GM18520 (cell line): ENCODE measurements around the gene PHYKPL.

Experiments
- ATAC-seq: cut with Tn5 transposase; IDR thresholded peaks from one replicate; pipeline ENCODE4 v1.9.1; 2021; ENCODE audit not compliant: unreplicated experiment

The PHYKPL gene

DNA sequence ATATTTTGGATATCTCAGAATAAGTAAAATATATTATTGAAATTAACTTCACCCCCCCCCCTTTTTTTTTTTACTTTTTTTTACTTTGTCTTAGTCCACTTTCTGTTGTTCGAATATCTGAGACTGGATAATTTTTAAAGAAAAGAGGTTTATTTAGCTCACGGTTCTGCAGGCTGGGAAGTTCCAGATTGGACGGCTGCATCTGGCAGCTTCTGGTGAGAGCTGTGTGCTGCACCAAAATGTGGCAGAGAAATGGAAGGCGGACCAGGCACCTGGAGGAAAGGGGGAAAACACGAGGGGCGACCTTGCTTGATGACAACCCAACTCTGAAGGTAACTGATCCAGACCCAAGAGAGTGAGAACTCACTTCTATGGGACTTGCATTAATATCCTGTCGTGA, 39.8 kb downstream of the PHYKPL start:
- ATAC-seq = no peak

DNA sequence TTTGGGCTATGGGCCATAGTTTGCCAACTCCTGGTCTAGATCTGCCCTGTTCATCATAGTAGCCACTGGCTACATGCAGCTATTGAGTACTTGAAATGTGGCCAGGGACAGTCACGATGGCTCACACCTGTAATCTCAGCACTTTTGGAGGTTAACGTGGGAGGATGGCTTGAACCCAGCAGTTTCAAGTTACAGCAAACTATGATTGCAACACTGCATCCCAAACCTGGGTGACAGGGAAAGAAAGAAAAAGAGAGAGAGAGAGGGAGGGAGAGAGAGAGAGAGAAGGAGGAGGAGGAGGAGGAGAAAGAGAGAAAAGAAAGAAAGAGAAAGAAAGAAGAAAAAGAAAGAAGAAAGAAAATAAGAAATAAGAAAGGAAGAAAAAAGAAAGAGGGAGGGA, 40.4 kb downstream of the PHYKPL start:
- no peak for ATAC-seq

DNA sequence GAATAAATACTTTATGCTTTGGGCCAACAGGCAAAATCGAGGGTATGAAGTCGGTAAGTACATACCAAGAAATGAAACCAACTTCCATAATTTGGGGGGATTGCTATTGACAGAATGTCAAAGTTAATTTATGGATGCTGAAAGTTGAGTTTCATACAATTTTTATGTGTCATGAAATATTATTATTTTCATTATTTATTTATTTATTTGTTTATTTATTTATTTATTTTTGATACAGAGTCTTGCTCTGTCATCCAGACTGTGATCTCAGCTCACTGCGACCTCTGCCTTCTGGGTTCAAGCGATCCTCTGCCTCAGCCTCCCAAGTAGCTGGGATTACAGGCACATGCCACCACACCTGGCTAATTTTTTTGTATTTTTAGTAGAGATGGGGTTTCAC, 40.9 kb downstream of the PHYKPL start:
- ATAC-seq = no peak

DNA sequence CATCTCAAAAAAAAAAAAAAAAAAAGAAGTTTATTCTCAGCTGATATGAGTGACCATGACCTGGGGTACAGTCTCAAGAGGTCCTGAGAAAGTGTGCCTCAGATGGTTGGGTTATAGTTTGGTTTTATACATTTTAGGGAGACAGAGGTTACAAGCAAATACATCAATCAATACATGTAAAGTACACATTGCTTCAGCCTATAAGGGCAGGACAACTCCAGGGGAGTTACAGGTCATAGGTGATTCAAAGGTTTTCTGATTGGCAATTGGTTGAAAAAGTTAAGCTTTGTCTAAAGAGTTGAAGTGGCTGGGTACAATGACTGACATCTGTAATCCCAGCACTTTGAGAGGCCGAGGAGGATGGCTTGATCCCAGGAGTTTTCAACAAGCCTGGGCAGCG, 43.2 kb downstream of the PHYKPL start:
- no peak for ATAC-seq

DNA sequence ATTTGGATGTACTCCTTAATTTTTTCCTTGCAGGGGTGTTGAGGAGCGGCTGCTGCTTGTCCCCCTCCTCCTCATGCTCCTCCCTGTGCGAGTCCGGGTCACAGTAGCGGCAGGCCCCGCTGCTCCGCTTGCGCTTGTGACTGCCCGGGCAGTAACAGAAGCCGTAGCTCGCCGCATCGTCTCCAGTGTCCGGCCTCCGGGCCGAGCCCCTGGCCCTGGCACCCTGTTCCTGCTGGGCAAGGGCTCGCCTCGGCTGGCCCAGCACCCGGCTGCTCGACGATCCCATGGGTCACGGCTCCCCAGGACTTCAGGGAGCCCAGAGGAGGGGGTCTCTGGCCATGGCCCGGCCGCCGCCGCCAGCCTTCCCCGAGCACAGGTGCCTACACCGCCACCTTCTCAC, 45.6 kb downstream of the PHYKPL start, which contains the start of gene GMCL2:
GMCL2 (minus strand) TSS at position 358 of the 400 bp plus-strand sequence; CDS start at position 286, 72 bp downstream.
- no peak for ATAC-seq

DNA sequence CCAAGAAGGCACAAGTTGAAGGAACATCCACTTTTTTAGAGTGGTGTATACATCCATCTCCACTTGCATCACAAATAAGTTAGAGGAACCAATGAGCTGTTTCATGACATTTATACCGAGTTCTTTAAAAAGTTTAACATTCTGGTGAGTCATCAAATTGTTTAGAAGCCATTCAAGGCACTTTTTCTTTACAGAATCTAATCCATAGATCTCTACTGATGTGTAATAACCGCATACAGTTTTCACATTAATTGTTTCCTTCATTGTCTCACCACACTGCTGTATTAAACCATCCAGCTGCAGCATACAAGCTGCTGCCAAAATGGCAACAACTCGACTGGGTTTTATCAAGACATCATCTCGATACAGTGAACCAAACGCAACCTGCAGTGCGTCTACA, 46.2 kb downstream of the PHYKPL start:
- ATAC-seq = no peak

DNA sequence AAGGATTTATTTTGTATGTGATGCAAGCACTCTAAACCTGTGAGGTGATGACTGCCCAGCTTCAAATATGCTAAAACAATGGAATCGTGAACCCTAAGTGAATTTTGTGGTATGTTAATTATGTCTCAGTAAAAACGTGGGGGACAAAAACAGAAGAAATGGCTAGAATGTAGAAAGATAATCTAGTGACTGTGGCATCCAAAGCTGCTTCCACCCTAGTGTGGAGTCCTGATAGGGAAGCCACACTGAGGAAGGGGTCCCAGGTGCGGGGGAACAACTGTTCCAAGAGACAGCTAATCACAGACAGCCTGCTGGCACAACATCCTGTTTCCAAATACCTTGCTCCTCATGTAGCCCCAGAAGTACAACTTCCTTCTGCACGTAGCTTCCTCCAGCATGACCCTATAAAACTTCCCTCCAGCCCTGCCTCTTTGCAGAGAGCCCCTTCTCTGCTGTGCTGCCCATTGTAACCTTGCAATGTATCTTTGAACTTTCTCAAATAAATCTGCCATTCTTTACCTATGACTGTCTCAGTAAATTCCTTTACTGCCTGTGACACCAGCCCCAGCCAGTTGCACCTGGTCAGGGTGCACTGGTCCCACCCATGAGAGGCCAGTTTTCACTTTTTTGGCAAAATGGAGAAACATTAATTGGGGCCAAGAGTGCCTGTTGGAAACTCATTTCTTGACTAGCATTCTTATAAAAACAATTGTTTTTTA, 50.3 kb downstream of the PHYKPL start:
- ATAC-seq = no peak

DNA sequence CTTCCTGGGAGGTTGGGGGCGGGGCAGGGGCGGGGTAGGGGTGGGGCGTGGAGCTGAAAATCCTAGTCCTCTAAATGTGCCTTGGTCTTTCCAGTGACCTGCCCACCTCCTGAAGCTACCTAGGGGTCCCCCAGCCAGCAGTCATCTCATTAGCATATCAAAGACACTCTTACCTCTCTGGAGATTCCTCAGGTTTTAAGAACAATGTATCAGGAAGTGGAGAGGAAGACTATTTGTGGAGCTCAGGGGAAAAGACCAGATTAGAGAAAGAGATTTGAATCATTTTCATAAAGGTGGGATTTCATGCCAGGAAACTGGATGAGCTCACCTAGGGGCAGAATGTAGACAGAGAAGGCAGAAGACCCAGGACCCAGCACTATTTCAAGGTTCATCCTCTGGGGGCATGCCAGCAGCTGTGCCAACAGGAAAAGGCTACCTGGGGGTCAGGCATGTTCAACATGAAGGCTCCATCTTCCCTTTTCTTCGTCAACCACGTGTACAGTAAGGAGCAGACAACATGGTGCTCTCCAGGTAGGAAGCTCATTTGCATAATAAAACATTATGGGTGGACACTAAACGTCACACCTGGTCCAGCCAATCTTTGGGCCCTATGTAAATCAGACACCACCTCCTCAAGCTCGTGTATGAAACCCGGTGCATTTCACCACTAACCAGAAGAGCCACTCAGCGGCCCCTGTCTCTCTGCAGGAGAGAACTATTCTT, 52.3 kb downstream of the PHYKPL start:
- ATAC-seq = no peak

DNA sequence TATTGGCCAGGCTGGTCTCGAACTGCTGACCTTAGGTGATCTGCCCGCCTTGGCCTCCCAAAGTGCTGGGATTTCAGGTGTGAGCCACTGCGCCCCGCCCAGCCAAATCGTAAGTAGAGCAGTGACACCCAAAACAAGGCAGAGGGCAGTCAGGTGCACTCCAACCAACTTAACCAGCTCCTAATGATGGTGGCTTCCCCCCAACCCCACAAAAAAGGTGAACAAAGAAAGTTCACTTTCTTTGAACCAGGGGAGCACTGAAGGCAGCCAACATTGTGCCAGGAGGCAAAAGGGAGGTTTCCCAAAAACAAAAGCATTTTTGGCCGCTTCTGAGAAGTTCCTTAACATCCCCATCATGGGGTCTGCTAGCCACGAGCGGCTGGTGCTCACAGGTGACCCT, 55.0 kb downstream of the PHYKPL start:
- no peak for ATAC-seq

DNA sequence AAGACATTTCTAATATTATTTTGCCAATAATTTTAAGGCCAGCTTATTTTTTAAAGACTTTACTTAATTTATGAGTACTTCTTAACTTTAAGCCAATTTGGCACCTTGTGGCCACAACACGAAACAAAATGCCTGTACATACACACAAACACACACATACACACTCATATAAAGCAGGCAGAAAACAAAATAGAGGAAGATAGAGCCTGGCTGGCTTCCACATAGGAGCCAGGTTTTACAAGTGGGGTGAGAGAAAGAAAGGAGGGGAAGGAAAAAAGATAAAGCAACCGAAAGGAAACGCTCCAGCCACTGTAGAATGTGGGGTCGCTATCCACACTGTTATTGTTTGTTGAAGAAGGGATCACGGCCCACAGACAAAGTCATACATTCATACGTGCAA, 55.8 kb downstream of the PHYKPL start:
- no peak for ATAC-seq

DNA sequence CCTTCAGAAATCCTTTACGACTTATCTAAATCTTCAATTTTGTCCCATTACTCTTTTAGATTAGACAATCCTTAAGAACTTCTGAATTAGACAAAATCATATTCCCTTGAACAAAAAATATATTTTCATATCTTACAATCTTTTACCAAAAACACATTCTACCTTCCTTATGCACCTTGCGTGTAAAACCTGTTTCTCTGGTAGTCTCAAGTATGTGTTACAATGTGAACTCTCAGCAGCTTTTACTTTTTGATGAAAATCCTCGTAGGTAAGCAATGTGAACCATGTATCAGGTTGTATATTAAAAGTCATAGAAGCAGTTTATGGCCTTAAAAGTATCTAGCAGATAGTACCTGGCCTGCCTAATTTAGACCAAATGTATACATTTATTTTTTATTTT, 58.1 kb downstream of the PHYKPL start:
- no peak for ATAC-seq

DNA sequence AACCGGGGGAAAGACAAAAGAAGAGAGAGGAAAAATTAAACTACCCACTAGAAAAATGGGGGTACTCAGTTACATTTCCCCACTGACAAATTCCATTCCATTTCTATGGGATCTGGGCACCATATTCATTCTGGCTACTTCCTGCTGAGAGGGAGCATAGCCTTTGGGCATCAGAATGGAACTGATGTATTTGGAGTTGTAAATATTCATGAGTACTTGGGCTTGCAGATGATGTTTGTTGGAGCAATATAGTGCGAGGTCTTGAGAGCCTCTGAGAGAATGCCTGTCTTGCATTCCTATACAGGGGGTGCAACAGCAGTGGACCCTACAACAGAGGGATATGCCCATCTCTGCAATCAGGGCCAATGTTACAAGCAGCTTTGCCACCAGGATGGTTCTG, 62.1 kb downstream of the PHYKPL start:
- ATAC-seq = no peak

DNA sequence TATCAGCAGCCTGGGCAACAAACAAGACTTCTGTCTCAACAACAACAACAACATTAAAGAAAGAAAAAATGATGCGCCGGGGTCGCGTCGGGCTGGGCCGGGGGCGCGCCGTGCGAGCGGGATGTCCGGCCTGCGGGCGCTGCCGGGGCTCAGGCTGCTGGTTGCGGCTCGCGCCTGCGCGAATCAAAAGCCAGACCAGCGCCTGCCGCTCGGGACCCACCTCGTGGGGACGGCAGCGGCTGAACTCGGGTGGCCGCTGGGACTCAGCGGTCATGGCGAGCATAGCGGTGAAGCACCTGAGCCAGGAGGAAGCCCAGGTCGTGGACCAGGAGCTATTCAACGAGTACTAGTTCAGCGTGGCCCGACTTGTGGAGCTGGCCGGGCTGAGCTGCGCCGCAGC, 67.0 kb downstream of the PHYKPL start:
- no peak for ATAC-seq

DNA sequence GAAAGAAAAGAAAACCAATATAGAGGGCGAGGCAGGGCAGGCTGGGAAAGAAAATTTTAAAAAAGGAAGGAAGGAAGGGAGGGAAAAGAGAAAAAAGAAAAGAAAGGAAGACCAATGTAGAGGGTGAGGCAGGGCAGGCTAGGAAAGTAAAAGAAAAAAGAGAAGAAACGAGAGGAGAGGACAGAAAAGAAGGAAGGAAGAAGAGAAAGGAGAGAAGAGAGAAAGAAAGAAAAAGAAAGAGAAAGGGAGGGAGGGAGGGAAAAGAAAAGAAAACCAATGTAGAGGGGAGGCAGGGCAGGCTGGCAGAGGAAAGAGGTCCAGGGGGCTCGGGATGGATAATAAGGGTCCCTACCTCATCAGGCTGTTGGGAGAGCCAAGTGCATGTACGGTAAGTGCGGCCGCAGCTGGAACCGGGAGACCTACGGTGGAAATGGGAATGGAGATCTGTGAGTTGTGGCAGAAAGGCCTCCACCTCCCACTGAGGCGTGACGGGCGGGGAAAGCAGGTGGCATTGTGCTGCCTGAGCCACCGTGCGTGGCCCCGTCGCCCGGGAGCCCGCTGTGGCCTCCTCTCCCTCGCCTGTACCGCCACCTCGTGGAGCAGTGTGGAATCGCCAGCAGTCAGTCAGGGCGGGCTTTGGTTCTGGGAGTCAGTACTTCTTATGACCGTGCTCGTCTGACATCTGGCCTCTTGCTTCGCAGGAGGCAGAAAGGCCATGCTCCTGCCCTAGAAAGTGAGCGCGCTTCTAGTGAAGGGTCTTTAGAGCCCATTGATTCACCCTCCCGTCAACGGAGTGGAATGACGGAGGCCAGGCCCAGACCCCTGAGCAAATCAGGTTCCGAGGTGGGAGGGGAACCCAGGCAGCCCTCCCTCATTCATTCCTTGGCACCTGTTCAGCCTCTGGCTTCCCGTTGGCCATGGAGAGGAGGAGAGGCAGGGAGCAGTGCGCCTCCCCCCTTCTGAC, 68.5 kb downstream of the PHYKPL start:
- ATAC-seq = peak; percentile 70

DNA sequence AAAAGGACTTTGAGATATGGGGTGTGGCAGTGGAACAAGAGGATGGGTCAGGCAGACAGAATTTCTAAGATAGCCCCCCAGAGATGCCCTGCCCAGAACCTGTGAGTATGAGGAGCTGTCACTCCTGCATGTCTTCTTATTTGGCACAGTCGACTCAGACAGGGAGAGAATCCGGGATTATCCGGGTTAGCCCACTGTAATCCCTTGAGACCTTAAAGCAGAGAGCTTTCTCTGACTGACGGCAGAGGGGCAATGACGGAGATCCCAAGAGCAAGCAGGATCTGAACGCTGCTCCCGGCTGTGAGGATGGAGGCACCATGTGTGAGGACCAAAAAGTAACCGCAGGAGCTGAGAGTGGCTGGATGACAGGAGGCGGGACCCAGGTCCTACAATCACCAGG, 70.1 kb downstream of the PHYKPL start:
- no peak for ATAC-seq

DNA sequence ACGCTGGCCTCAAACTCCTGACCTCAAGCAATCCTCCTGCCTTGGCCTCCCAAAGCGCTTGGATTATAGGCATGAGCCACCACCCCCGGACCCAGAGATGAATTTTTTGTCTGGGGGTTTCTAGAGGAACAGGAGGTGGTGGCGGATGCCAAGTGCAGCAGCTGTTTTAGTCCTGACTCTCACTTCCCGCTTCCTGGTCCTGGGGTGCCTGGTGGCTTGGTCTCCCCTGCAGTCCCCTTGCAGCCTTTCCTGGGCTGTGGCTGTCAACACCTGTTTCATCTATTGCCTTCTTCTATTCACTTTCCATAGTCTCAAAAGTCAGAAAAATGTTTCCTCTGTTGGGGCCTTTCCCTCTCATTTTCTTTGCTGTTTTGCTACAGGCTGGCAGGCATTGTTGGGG, 72.4 kb downstream of the PHYKPL start:
- ATAC-seq = no peak
